Hindlimb muscle (tissue), 1 donor: Measurements from ENCODE around the gene SPEM3. TPM values are rescaled to one million over a fixed set of nuclear protein-coding genes. Genes with fewer than 3 reads are reported as not detected.
"Not testable (repeated sequence)": the region's sequence is repeated elsewhere in the genome, so short reads cannot be mapped to it uniquely, and the experiment has no call there.

Experiments
- DNase-seq: peaks from one replicate; pipeline ENCODE4 v3.0.0-alpha.2; 2013
- polyA plus RNA-seq: library from polyadenylated mRNA; unstranded; fragments of 120-200 nt; gene quantifications from one replicate; pipeline ENCODE4 v1.2.1, GENCODE V29; 2013; ENCODE audit not compliant: insufficient read length

SPEM3 gene
- polyA plus RNA-seq, 1 donor = not detected

DNA sequence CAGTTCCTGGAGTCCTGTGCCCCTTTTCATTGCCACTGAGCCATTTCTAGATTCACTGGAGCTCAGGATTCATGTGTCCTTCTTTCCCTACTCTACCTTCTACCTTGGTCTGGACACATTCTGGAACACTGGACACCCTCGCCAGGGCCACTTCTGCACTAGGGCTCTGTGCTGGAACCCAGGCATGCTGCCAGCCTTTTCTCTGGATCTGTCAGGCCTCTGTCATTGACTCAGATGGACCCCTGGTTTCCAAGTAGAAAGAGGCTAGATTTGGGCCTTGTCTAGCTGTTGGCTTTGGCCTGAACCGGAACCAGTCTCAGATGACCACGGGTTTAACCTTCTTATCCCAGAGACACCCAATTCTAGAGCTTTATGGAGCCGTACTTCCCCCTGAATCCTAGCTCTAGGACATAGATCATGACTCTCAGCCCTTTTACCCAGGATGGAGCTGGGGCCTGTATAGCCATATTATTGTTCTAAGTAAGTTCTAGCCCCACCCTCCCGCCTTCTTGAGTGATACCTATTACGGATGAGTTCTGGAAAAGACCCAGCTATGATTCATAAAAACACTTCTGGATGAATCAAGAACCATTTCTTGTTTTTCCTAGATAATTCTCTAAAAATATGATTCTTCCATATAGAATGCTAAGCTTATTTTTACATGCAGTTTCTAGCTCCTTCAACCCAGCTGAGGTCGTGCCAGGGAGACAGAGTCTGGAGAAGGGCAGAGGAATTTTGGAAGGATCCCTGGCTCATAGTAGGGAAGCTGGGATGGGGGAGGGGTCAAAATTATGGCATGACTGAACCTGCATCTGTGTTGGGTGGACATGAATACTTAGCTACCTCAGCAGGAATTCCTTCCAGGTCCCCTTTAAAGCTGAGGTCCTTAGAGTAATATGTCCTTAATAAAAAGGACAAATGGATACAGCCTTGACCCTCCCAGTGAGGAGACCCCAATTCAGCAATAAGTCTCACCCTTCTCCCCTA, 15.1 kb downstream of the SPEM3 start:
- DNase-seq = no peak

DNA sequence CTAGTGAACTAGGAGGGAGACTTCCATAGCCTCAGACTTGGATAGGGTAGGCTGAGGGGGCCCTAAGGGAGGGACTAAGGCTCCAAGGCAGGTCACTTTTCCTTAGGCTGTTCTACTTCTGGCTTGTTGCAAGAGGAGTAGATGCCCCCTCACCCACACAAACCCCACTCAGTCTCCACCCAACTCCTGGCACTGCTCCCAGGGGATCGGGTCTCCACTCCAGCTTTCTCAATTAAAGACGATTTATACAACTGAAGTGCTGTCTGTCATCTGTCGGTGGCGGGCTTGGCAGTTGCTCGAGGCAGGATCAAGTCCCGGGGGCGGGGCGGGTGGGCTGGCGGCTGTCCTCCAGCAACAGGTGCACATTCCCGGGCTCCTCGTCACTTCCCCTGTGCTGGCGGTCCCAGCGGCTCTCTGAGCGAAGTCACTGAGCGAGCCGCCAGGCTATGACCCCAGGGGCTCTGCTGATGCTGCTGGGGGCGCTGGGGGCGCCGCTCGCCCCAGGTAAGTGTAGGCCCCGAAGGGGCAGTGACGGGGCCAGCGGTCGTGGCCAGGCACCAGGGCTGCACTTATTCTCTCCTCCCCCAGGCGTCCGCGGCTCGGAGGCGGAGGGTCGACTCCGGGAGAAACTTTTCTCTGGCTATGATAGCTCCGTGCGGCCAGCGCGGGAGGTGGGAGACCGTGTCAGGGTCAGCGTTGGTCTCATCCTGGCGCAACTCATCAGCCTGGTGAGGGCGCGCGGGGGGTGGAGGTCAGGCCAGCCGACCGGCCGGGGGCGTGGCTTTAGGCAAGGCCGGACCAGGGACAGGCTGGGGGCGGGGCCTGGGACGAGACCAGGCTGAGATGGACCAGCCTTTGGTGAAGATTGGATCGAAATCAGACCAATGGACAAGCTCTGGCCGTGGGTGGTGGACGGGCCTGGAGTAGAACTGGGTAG, 16.3 kb downstream of the SPEM3 start, which contains the start of gene CHRNB1:
TSS of gene CHRNB1 (plus strand) at position 380 of the 937 bp plus-strand sequence. CDS start at position 447, 67 bp downstream.
- no peak for DNase-seq

DNA sequence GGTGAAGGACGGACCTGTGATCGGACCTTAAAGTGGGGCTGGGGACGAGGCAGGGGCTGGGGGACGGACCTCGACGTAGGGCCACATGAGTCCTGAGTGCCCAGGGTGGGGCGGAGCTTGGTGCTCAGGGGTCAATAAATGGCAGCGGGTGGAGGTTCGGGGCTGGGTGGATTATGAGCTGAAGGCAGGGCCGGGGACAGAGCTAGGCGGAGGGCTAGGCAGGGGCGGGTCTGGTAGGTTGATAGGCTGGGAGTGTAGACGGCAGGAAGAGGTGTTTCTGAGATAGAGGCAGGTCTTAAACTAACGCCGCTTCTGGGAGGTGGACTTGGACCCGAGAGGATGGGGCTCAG, 16.9 kb downstream of the SPEM3 start:
- no peak for DNase-seq

DNA sequence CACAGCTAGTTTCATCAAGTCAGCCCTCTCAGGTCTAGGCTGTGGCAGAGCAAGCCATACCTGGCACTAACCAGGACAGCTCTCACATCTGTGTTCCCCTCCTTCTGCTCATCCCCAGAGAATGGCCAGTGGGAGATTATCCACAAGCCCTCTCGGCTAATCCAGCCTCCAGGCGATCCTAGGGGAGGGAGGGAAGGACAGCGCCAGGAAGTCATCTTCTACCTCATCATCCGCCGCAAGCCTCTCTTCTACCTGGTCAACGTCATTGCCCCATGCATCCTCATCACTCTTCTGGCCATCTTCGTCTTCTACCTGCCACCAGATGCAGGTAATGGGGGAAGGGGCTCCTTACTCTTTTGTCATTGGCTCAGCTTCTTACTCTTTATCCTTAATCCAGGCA, 19.8 kb downstream of the SPEM3 start:
- no peak for DNase-seq

DNA sequence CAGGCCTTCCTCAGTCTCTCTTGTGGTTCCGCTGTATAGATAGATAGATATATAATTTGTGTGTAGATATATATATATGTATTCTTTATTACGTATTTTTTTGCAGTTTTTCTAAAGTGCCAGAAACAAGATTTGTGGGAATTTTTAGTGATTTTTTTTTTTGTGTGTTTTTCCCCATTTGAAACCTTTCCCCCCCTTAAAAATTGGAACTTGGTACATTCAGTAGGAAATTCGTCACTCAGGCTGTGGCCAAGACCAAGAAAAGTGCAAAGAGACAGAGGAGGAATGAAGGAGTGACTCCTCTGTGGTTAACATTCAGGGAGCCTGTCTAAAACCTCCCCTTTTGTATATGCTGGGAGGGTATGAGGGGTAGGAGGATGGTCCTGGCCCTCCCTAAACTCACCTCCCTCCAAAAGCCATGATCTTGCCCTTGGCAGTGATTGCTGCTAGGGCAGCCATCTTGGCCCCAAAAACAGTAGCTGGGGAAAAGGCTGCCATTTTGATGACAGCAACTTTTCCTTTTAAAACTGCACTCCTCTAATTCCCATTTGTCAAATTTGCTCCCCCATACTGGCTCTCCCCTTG, 31.4 kb downstream of the SPEM3 start:
- no peak for DNase-seq

DNA sequence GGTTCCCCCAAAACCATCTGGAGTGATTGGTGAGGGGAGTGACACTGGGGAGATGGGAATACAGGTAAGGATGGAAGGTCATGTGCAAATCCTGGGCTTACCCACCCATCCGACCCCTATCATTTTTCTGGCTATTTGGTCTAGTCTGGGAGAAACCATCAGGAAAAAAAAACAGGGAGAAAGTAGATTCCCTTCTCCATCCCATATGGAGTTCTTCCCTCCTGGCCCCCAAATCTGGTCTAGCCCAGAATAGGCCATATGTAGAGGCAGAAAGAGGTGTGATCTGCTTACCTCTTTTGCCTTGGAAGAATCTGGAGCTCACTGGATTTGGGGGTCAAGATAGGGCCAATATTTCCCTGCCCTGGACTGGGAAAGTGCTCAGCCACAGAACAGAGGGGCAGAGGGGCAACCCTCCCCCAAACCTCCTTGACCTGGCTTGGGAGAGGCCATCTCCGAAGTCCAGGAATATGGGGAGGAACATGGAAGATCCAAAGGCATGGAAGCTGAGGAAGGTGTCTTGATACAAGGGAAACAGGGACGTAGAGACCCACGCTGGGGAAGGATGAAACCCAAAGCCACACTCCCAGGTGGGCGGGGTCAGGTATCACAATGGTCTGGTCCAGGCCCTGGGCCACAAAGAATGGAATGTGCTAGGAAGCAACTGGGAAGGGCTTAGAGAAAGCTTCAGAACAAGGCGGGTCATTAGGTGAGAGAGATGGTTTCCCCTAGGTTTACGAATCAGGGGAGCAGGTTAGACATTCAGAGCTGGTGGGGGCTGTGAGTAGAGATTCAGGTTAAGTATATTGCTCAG, 32.4 kb downstream of the SPEM3 start:
- DNase-seq = no peak

DNA sequence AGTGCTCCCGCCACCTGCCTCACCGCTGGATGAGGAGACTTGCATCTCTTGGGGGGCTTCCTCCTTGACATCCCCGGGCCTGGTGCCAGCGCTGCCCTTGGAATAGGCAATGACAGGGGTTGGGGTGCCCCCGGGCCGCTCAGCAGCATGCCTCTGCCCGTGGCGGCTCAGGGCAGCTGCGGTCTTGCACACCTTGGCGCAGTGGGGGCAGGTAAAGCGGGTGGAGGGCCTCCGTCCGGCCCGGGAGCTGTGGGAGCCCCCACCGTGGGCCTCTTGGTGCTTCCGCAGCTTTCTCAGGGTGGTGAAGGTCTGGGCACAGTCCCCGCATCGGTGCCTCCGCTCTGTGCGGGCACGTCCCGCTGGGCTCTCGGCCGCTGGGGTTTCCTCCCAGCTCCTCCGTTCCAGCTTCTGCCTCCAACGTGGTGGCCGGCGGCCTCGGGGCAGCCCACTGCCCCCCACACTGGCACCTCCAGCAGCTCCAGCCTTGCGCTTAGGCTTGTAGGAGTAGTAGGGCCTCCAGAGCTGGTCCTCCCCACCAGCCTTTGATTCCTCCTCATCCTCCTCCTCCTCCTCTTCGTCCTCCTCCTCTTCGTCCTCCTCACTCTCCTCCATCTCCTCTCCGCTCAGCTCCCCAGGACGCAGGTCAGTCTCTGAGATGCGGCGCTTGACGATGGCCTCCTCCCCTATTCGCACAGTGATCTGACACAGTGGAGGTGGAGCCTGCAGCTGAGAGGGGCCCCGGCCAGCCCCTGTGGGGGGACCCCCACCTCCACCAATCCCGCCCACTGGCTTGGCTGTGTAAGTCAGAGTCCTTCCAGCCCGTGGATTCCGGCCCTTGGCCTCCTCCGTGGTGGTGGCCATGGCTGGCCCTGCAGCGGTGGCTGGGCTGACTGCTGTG, 34.1 kb downstream of the SPEM3 start:
- DNase-seq = no peak

DNA sequence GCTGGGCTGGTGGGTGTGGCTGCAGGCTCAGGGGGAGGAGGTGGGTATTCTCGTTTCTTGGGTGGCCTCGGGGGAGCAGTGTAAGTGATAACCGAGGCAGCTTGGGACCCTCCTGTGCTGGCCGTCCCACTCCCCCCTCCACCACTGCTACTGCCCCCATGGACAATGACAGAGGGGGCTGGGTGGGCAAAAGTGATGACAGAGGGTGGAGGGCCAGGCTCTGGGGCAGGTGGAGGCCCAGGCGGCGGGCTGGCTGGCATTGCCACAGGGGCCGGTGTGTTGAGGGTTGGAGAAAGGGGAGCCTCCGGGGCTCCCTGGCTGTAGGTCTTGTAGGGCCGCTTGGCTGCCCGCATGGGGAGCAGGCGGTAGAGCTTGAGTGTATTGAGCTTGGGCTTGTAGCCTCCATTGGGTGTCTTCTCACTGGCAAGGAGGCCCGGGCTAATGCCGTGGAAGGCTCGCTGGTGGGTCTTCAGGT, 34.8 kb downstream of the SPEM3 start:
- DNase-seq = no peak

DNA sequence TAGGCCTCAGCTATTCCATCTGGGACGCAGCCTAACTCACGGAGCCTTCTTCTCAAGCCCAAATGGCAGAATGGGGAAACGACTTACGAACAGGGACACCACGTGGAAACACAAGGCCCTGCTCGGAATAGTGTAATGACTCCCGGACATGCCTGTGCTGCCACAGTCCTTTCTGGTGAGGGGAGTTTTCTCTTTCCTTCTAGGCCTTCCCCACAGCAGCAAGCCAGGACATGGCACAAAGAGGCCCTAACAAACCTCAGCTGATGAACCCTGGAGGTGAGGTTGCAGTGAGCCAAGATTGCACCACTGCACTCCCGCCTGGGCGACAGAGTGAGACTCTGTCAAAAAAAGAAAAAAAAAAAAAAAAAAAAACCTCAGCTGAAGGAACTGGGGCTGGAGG, 35.4 kb downstream of the SPEM3 start:
- no peak for DNase-seq

DNA sequence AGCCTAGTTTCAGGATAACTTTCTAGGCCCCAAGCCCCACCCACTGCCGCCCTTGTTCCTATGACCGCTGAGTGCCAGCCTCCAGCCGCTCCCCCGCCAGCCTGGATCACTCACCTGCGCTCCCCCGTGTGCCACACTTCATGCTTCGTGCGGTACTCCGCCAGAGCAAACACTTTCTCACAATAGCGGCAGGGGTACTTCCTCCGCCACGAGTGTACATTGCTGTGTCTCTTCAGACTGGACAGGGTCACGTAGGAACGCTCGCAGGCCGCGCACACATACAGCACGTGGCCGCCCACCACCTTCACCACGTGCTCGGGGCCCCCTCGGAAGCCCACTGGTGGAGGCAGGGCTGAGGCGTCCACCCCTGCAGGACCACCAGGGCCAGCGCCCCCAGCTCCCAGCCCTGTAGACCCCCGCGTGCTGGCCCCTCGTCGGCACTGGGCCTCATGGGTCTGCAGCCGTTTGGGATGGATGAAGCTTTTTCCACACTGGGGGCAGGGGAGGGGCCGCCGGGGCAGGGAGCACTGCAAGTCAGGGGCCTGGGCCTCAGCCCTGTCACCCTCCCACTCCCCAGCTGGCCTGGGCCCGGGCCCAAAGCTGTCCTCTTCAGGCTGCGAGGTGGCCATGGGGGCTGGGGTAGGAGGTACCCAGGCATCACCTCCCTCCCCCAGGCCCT, 37.1 kb downstream of the SPEM3 start:
- no peak for DNase-seq

DNA sequence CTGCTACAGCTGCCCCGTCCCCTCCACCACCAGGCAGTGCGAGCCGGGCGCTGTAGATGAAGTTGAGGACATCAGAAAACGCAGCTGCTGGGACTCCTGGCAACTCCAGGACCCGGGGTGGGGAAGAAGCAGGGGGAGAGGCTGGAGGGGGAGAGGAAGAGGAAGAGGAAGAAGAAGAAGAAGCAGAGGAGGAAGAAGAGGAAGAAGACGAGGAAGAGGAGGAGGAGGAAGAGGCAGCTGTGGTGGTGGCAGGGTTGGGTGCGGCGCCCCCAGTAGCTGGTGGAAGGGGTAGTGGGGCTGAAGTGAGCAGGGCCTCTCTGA, 37.6 kb downstream of the SPEM3 start:
- DNase-seq = no peak

DNA sequence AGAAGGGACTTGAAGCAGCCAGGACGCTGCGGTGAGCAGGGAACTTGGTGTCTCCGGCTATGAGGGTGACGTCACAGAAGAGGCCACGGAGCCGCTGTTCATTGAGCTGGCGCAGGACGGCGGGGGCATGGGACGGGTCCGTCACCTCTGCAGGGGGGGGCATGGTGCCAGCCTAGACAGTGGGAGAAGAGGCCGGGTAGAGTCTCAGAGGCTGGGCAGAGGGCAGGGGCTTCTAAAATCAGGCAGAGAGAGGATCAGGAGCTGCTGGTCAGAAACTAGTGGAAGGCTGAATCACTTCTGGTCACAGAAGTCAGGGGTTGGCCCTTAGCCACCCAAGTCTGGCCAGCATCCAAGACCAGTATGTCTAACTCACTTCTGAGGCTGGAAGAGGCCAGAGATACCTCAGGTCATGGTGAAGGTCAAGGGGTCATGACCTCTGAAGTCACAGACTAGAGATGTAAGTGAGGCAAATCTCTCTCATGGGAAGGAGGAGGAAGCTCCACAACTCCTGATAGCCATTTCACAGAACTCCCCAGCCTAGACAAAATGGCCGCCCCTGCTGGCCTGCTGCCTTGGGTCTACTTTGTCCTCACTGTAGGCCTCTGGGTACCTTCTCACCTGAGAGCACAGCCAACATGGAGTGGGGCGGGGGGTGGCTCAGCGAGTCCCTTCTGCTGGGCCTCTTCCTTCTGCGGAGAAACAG, 38.1 kb downstream of the SPEM3 start:
- DNase-seq = no peak

DNA sequence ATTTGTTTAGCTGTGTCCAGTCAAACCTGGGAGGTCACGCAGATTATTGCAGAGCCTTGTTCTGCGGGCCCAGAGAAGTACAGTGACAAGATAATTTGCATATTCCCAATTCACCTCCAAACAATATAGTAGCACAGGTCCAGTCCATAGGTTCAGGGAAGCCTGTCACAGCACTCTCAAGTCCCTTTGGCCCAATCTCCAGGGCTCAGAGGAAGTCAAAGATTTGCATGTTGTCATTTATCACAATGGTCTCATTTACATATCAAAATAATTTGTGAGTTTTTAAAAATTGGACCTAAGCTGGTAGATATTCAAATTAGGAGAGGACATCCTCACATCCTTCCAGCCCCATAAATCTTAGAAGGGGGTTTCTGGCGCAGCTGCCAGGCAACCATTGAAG, 38.8 kb downstream of the SPEM3 start:
- DNase-seq = no peak

DNA sequence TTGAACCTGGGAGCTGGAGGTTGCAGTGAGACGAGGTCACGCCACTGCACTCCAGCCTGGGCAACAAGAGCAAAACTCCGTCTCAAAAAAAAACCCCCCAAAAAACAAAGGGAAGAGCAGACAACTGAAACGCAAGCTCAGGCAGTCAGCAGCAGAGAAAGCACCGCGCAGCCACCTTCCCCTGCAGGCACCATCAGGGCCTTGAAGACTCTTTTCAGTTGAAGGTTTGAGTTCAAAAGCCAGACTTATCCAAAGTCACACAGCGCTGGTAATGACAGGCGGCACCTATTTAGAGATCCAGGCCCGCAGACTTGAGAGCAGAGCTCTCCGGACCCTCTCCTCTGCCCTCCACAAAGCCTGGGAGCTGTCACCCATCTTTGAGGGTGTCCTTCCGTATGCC, 39.6 kb downstream of the SPEM3 start:
- no peak for DNase-seq

DNA sequence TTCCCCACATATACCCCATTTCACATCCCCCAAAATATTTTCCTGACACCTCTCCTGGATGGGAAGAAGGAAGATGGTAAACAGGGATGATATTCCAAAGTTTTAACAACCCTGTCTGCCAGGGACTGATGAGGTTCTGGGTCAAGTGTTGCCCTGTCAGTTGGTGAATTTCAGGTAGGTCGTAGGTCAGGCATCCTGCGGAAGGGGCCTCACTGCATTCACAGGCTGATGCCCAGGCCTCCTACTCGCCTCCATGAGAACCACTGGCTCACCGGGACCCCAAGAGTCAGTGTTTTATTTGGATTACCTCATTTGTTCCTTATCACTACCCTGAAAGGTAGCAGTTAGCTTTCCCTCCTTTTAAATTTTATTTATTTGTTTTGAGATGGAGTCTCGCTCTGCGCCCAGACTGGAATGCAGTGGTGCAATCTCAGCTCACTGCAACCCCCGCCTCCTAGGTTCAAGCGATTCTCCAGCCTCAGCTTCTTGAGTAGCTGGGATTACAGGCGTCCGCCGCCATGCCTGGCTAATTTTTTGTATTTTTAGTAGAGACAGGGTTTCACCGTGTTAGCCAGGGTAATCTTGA, 40.2 kb downstream of the SPEM3 start:
- no peak for DNase-seq

DNA sequence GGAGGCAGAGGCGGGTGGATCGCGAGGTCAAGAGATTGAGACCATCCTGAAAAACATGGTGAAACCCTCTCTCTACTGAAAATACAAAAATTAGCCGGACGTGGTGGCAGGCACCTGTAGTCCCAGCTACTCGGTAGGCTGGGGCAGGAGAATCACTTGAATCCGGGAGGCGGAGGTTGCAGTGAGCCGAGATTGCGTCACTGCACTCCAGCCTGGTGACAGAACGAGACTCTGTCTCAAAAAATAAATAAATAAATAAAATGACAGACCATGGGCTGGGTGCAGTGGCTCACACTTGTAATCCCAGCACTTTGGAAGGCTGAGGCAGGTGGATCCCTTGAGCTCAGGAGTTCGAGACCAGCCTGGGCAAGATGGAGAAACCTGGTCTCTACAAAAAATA, 41.2 kb downstream of the SPEM3 start:
- not testable (repeated sequence) for DNase-seq

DNA sequence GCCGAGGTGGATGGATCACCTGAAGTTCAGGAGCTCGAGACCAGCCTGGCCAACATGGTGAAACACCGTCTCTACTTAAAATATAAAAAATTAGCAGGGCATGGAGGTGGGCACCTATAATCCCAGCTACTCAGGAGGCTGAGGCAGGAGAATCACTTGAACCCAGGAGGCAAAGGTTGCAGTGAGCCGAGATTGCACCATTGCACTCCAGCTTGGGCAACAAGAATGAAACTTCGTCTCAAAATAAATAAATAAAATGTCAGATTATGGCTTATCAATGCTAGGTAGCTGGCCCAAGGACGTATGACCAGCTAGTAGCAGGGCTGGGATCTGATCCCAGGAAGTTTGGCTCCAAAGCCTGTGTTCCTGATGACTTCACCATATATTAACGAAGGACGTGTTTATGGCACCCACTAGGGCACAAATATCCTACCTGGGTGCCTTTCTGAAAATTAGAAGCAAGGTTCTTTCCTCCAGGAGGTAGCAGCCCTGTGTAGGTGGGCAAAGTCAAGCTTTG, 41.9 kb downstream of the SPEM3 start:
- DNase-seq = not testable (repeated sequence)

DNA sequence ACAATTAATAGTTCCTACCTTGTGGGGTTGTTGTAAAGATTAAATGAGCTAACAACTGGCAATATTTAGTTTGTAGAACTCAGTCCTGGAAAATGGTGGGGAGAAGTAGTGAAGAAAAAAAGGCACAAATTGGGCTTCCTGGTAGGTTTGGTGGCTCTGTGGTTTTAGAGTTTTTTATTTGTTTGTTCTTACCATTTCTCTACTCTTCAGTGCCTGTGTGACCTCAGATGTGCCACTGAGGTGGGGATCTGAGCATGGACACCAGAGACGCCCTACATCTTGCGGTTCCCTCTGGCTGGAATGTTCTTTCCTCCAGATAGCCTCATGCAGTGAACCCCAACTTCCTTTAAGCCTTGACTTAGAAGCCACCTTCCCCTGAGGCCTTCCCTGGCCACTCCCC, 43.1 kb downstream of the SPEM3 start:
- no peak for DNase-seq

DNA sequence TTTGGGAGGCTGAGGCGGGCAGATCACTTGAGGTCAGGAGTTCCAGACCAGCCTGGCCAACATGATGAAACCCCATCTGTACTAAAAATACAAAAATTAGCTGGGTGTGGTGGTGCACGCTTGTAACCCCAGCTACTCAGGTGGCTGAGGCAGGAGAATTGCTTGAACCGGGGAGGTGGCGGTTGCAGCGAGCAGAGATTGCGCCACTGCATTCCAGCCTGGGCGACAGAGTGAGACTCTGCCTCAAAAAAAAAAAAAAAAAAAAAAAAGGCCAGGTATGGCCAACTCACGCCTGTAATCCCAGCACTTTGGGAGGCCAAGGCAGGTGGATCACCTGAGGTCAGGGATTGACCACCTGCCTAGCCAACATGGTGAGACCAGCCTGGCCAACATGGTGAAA, 46.1 kb downstream of the SPEM3 start:
- DNase-seq = not testable (repeated sequence)
